A673 (cell line): ENCODE measurements around the gene USP17L26. TPM values are rescaled to one million over a fixed set of nuclear protein-coding genes. Genes with fewer than 3 reads are reported as not detected.

Experiments
- BruUV-seq: library from RNA; stranded (reverse); fragments of 400-500 nt; replicated peaks from 2 replicates; lab custom pipeline; 2021; lab: Mats Ljungman, UMichigan
- CTCF ChIA-PET: fragments of 300-600 bp; sonication (Branson Sonifier 250); formaldehyde crosslinking; loops from one replicate; lab custom pipeline; 2022; ENCODE audit warnings: antibody characterized with exemption; lab: Charles Lee
- POLR2A ChIA-PET: fragments of 300-600 bp; sonication (Branson Sonifier 250); formaldehyde crosslinking; loops from one replicate; lab custom pipeline; 2022; ENCODE audit warnings: antibody characterized with exemption; ENCODE audit not compliant: low non-redundant PET; lab: Charles Lee
- DNase-seq: peaks from one replicate; pipeline ENCODE4 v3.0.0-alpha.2; 2015; ENCODE audit warnings: low spot score
- H3K27ac ChIP-seq: fragments of 200-600 bp; sonication (generic); 2 replicates; pipeline ENCODE4 v1.5.1; 2016; ENCODE audit warnings: mixed run types, low read depth, mild to moderate bottlenecking, mixed read lengths, antibody characterized with exemption, low read length; ENCODE audit not compliant: poor library complexity, severe bottlenecking
- H3K27me3 ChIP-seq: fragments of 200-600 bp; sonication (generic); replicated peaks from 2 replicates; pipeline ENCODE4 v1.6.1; 2017; ENCODE audit warnings: mixed run types, low read depth, mild to moderate bottlenecking, mixed read lengths, antibody characterized with exemption, low read length; ENCODE audit not compliant: insufficient read depth, poor library complexity
- H3K36me3 ChIP-seq: fragments of 200-600 bp; sonication (generic); 2 replicates; pipeline ENCODE4 v1.6.1; 2016; ENCODE audit warnings: mixed run types, mild to moderate bottlenecking, mixed read lengths, antibody characterized with exemption, low read length; ENCODE audit not compliant: insufficient read depth, poor library complexity, severe bottlenecking
- H3K4me1 ChIP-seq: fragments of 200-600 bp; sonication (generic); 2 replicates; pipeline ENCODE4 v1.6.1; 2017; ENCODE audit warnings: mixed run types, mild to moderate bottlenecking, mixed read lengths, antibody characterized with exemption, low read length; ENCODE audit not compliant: insufficient read depth, poor library complexity, severe bottlenecking
- H3K4me3 ChIP-seq: fragments of 200-600 bp; sonication (generic); 2 replicates; pipeline ENCODE4 v1.5.1; 2016; ENCODE audit warnings: low read depth, mixed run types, mild to moderate bottlenecking, mixed read lengths, low read length; ENCODE audit not compliant: poor library complexity, severe bottlenecking
- H3K9me3 ChIP-seq: fragments of 200-600 bp; sonication (generic); 2 replicates; pipeline ENCODE4 v1.6.1; 2016; ENCODE audit warnings: mixed run types, low read depth, mild to moderate bottlenecking, mixed read lengths, antibody characterized with exemption, low read length; ENCODE audit not compliant: poor library complexity, severe bottlenecking
- EZH2 ChIP-seq: fragments of 200-600 bp; sonication (generic); IDR thresholded peaks from 2 replicates; pipeline ENCODE4 v1.6.1; 2017; ENCODE audit warnings: borderline replicate concordance, low read depth, mild to moderate bottlenecking, mixed read lengths, antibody characterized with exemption, low read length; ENCODE audit not compliant: poor library complexity, severe bottlenecking
- intact Hi-C: fragments of 100-400 bp; cut with micrococcal nuclease; formaldehyde crosslinking; loops from one replicate; pipeline ENCODE4 v1.10.0; 2022; ENCODE audit not compliant: unreplicated experiment
- total RNA-seq: library from RNA; stranded (reverse); gene quantifications from 2 replicates; pipeline ENCODE4 v1.2.3, GENCODE V29; 2021
- TF ChIP-seq, protein P1 (sequence below): fragments of 300-800, 200-600 bp; sonication (generic); conservative IDR thresholded peaks from 2 replicates; pipeline ENCODE4 v1.5.1; 2017; ENCODE audit warnings: low read depth, mild to moderate bottlenecking, antibody characterized with exemption, low read length, moderate library complexity, mixed read lengths

USP17L26 gene
- total RNA-seq, 1 experiment from 2014 or later = not detected

DNA sequence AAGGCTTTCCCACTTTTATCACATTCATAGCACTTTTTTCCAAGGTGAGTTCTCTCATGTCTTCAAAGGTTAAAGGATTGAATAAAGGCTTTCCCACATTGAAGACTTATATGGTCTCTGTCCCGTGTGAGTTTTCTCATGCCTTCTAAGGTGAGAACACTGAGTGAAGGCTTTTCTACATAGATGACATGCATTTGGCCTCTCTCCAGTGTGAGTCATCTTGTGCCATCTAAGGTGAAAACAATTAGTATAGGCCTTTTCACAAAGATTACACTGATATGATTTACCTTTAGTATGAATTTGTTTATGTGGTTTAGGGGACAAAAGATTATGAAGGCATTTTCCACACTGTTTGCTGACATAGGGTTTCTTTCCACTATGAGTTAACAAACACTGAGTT lies 49.7 kb downstream of the USP17L26 start:
- intact Hi-C loops = no loop called here
- Histone ChIP-seq H3K27ac (no peak overlapping the region), H3K4me3 (no peak overlapping the region), H3K4me1 (no peaks in the 10 kb centered on the region), H3K36me3 (no peaks in the 10 kb centered on the region), H3K9me3 (no peaks in the 10 kb centered on the region), H3K27me3 (no peaks in the 10 kb centered on the region)
- DNase-seq = no peak
- ChIA-PET POLR2A (no interaction called here), CTCF (no interaction called here)
- no peak for TF ChIP-seq EZH2
- TF ChIP-seq, protein P1, sequence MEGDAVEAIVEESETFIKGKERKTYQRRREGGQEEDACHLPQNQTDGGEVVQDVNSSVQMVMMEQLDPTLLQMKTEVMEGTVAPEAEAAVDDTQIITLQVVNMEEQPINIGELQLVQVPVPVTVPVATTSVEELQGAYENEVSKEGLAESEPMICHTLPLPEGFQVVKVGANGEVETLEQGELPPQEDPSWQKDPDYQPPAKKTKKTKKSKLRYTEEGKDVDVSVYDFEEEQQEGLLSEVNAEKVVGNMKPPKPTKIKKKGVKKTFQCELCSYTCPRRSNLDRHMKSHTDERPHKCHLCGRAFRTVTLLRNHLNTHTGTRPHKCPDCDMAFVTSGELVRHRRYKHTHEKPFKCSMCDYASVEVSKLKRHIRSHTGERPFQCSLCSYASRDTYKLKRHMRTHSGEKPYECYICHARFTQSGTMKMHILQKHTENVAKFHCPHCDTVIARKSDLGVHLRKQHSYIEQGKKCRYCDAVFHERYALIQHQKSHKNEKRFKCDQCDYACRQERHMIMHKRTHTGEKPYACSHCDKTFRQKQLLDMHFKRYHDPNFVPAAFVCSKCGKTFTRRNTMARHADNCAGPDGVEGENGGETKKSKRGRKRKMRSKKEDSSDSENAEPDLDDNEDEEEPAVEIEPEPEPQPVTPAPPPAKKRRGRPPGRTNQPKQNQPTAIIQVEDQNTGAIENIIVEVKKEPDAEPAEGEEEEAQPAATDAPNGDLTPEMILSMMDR = no peak
- BruUV-seq = no TSS peak

Other genes starting within 250 kb of the USP17L26 start
- gene FAM90A26, start 164.2 kb upstream of the USP17L26 start, total RNA-seq = not detected in 2 replicates
- gene USP17L10, start 124.0 kb upstream of the USP17L26 start, total RNA-seq = not detected in 2 replicates
- 0.24 TPM in 1 of 2 replicates, not detected in the other for gene USP17L11, start 119.3 kb upstream of the USP17L26 start, total RNA-seq
- not detected in 2 replicates for gene USP17L12, start 114.5 kb upstream of the USP17L26 start, total RNA-seq
- gene USP17L13, start 109.8 kb upstream of the USP17L26 start, total RNA-seq = not detected in 2 replicates
- not detected in 2 replicates for gene USP17L15, start 100.3 kb upstream of the USP17L26 start, total RNA-seq
- gene USP17L17, start 90.8 kb upstream of the USP17L26 start, total RNA-seq = not detected in 2 replicates
- not detected in 2 replicates for gene USP17L18, start 86.0 kb upstream of the USP17L26 start, total RNA-seq
- not detected in 2 replicates for gene USP17L19, start 81.3 kb upstream of the USP17L26 start, total RNA-seq
- gene USP17L20, start 76.5 kb upstream of the USP17L26 start, total RNA-seq = not detected in 2 replicates
- not detected in 2 replicates for gene USP17L21, start 71.8 kb upstream of the USP17L26 start, total RNA-seq
- gene USP17L22, start 67.0 kb upstream of the USP17L26 start, total RNA-seq = not detected in 2 replicates
- not detected in 2 replicates for gene USP17L24, start 9.5 kb upstream of the USP17L26 start, total RNA-seq
- gene USP17L25, start 4.7 kb upstream of the USP17L26 start, total RNA-seq = not detected in 2 replicates
- not detected in 2 replicates for gene USP17L5, start 4.7 kb downstream of the USP17L26 start, total RNA-seq
- gene USP17L27, start 9.5 kb downstream of the USP17L26 start, total RNA-seq = not detected in 2 replicates
- not detected in 2 replicates for gene USP17L28, start 14.2 kb downstream of the USP17L26 start, total RNA-seq
- not detected in 2 replicates for gene USP17L29, start 19.0 kb downstream of the USP17L26 start, total RNA-seq
- gene USP17L30, start 28.5 kb downstream of the USP17L26 start, total RNA-seq = not detected in 2 replicates
- gene DEFB131A, start 109.8 kb downstream of the USP17L26 start, total RNA-seq = not detected in 2 replicates